Natural killer cell treated with Interleukin-12 subunit alpha and Interleukin-12 subunit beta and Interleukin-15 and Interleukin-18, amount 100 ng/mL, for 72 hours (primary cell): ENCODE measurements around the gene AQP10. TPM values are rescaled to one million over a fixed set of nuclear protein-coding genes. Genes with fewer than 3 reads are reported as not detected.
"Not testable (repeated sequence)": the region's sequence is repeated elsewhere in the genome, so short reads cannot be mapped to it uniquely, and the experiment has no call there.

Experiments used
- ATAC-seq, 2 donors: fragments of 150-1000 bp; cut with Tn5 transposase in 1 of 2; sonication (Bioruptor Pico), chemical (Tn5 transposase) in 1 of 2; 2 replicates each; pipeline ENCODE4 v1.10.0; 2021
- DNase-seq: peaks from one replicate; pipeline ENCODE4 v3.0.0; 2022; ENCODE audit warnings: low spot score
- H3K27ac Mint-ChIP-seq, 2 donors: 1 replicate in 1 of 2; 2 replicates in 1 of 2; pipeline ENCODE4 v1.8.0; 2022; ENCODE audit warnings: mixed read lengths in 2 of 2, mild to moderate bottlenecking in 1 of 2, moderate library complexity in 1 of 2
- H3K27me3 Mint-ChIP-seq, 2 donors: 1 replicate in 1 of 2; 2 replicates in 1 of 2; pipeline ENCODE4 v1.8.0; 2022; ENCODE audit warnings: mixed read lengths in 2 of 2
- H3K36me3 Mint-ChIP-seq: one replicate; pipeline ENCODE4 v1.8.0; 2022; ENCODE audit warnings: mixed read lengths
- H3K4me1 Mint-ChIP-seq, 2 donors: 1 replicate in 1 of 2; 2 replicates in 1 of 2; pipeline ENCODE4 v1.8.0; 2022; ENCODE audit warnings: low read depth in 2 of 2, mixed read lengths in 2 of 2, mild to moderate bottlenecking in 1 of 2
- H3K4me3 Mint-ChIP-seq: one replicate; pipeline ENCODE4 v1.8.0; 2022; ENCODE audit warnings: mixed read lengths
- H3K9me3 Mint-ChIP-seq: 2 replicates; pipeline ENCODE4 v1.8.0; 2022; ENCODE audit warnings: mixed read lengths
- total RNA-seq, 2 donors: library from RNA; stranded (reverse); gene quantifications; one replicate each; pipeline ENCODE4 v1.2.3, GENCODE V29; 2022

AQP10 gene
- total RNA-seq, 2 donors from 2014 or later = not detected

DNA sequence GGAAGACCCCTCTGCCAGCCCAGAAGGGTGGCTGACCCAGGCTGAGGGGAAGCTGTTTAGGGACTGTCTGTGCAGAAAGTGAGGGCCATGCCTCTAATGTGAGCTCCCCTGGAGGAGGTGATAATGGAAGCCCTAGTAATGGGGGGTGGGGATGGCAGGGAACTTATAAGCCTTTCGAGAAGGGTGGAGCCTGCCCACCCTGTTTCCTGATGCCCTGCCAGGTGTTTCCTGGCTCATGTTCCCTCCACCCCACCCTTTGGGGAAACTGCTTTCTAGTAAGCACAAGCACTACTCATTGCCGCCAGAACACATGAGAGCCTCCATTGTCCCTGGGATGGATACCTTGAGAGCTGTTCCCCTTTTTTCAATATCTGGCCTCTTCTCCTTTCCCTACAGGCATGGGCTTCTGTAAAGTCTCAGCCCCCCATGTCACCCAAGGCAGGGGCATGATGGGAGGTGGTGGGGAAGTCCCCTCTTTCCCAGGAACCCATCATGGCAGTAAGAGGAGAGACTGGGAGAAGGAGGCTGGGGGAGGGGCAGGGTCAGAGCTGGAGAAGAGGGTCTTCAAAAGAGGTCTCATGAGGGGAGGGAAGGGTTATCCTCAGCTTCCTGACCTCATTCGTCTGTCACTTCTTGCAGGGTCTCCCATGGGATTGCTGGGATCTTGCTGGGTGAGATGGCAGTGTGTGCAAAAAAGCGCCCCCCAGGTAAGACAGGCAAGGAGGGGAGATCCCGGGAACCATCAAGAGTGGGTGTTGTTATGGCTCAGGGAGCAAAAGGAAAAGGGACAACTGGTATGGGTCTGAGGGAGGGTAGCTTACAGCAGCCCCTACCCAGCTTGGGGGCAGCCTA lies 6.8 kb downstream of the AQP10 start:
- Mint-ChIP-seq H3K27ac (peak overlapping the region; percentile 42 to 68), H3K9me3 (no peaks in the 10 kb centered on the region), H3K4me3 (peak overlapping the region; percentile 82), H3K27me3 (peaks cover 0 to 2% of the 10 kb centered on the region in 2 donors), H3K4me1 (peaks cover 44 to 46% of the 10 kb centered on the region in 2 donors), H3K36me3 (peaks cover 8% of the 10 kb centered on the region)
- ATAC-seq (no peak), DNase-seq (no peak)

- Mint-ChIP-seq H3K27me3 (no peaks in the 10 kb centered on the region), H3K27ac (peak overlapping the region in 1 of 2 donors; percentile 23), H3K4me1 (peaks cover 44 to 46% of the 10 kb centered on the region in 2 donors), H3K4me3 (peak overlapping the region; percentile 82), H3K9me3 (no peaks in the 10 kb centered on the region), H3K36me3 (peaks cover 8% of the 10 kb centered on the region)
- ATAC-seq = peak; percentile 87 to 91
- DNase-seq = peak; percentile 95
Observed at GRCh38 chr1:154328318-154329151, 7.6 kb downstream of the AQP10 start.

DNA sequence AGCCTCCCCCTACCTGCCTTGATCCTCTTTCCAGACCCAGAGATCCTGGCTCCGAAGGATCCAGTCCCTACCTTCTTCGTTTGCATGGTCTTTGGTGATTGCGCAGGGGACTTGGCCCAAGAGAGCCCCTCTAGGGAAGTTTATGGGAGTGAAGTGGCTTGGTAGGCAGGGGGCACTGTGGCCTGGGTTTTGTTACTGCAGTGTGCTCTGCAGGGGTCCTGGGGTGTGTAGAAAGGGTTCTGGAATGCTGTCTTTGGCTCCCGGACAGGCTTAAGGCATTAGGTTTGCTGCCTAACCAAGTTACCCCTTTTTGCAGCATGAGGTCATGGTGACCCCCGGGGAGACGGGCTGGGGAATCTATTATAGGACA lies 8.2 kb downstream of the AQP10 start:
- Mint-ChIP-seq H3K9me3 (no peaks in the 10 kb centered on the region), H3K36me3 (peaks cover 8% of the 10 kb centered on the region), H3K4me1 (peaks cover 46 to 48% of the 10 kb centered on the region in 2 donors), H3K4me3 (peak overlapping the region; percentile 55), H3K27me3 (no peaks in the 10 kb centered on the region), H3K27ac (peak overlapping the region; percentile 56 to 77)
- ATAC-seq = no peak
- DNase-seq = no peak

GRCh38 chr1:154329551-154330131 lies 8.7 kb downstream of the AQP10 start:
- ATAC-seq (no peak), DNase-seq (no peak)
- H3K27ac Mint-ChIP-seq = peak overlapping the region; percentile 56 to 77
- peaks cover 8% of the 10 kb centered on the region for H3K36me3 Mint-ChIP-seq
- H3K4me1 Mint-ChIP-seq = peaks cover 48 to 50% of the 10 kb centered on the region in 2 donors
- H3K4me3 Mint-ChIP-seq = peak overlapping the region; percentile 55
- no peaks in the 10 kb centered on the region for H3K27me3 Mint-ChIP-seq
- no peaks in the 10 kb centered on the region for H3K9me3 Mint-ChIP-seq

DNA sequence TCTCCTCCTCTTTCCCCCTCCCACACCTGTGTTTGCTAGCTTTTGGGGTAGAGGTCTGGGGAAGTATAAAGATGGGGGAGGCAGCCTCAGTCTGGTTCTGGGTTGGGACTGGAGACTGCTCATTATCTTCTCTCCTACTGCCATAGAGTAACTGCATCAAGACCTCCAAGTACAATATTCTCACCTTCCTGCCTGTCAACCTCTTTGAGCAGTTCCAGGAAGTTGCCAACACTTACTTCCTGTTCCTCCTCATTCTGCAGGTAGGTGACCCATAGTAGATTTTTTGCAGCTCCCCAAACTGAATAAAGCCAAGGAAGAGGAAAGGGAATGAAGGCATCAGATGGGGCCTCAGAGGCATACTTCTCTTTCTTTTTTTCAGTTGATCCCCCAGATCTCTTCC lies 9.8 kb downstream of the AQP10 start:
- H3K4me1 Mint-ChIP-seq = peaks cover 52 to 57% of the 10 kb centered on the region in 2 donors
- no peak for DNase-seq
- peak overlapping the region; percentile 57 for H3K4me3 Mint-ChIP-seq
- no peak for ATAC-seq
- no peaks in the 10 kb centered on the region for H3K27me3 Mint-ChIP-seq
- peak overlapping the region; percentile 72 to 77 for H3K27ac Mint-ChIP-seq
- peaks cover 8% of the 10 kb centered on the region for H3K36me3 Mint-ChIP-seq
- H3K9me3 Mint-ChIP-seq = no peaks in the 10 kb centered on the region

- peak overlapping the region; percentile 34 to 71 for H3K27ac Mint-ChIP-seq
- H3K4me3 Mint-ChIP-seq = no peak overlapping the region
- no peak for DNase-seq
- peaks cover 13% of the 10 kb centered on the region for H3K36me3 Mint-ChIP-seq
- H3K4me1 Mint-ChIP-seq = peaks cover 41 to 46% of the 10 kb centered on the region in 2 donors
- ATAC-seq = no peak
- no peaks in the 10 kb centered on the region for H3K27me3 Mint-ChIP-seq
- no peaks in the 10 kb centered on the region for H3K9me3 Mint-ChIP-seq
Observed at GRCh38 chr1:154334079-154335024, 13.5 kb downstream of the AQP10 start.

DNA sequence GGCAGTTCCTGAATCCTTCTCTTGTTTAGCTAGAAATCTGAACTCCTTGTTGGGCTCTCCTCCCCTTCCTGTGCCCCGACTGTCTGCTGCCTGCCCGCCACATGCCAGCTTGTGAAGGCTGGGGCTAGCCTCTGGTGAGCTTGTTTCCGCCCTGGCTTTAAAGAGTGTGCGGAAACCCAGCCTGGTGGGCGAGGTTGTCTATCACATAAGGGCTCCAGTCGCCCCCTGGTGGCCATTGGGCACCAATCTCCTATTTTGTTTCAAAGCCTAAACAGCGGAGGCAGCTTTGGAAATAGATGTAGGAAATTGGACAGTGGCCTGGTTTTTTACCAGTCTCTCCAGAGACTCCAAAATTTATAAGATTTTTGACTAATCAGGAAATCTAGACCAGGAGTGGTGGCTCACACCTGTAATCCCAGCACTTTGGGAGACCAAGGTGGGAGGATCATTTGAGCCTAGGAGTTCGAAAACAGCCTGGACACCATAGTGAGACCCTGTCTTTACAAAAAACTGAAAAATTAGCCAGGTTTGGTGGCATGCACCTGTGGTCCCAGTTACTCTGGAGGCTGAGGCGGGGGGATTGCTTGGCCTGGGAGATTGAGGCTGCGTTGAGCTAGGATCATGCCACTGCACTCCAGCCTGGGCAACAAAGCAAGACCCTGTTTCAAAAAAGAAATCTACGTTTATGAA lies 14.3 kb downstream of the AQP10 start:
- no peak overlapping the region for H3K4me3 Mint-ChIP-seq
- H3K36me3 Mint-ChIP-seq = peaks cover 14% of the 10 kb centered on the region
- peaks cover 35 to 40% of the 10 kb centered on the region in 2 donors for H3K4me1 Mint-ChIP-seq
- ATAC-seq (peak; percentile 94 to 95), DNase-seq (peak; percentile 90)
- no peaks in the 10 kb centered on the region for H3K27me3 Mint-ChIP-seq
- H3K9me3 Mint-ChIP-seq = no peaks in the 10 kb centered on the region
- H3K27ac Mint-ChIP-seq = peak overlapping the region; percentile 34 to 71

- peak overlapping the region; percentile 50 to 53 for H3K27ac Mint-ChIP-seq
- H3K4me1 Mint-ChIP-seq = peaks cover 43% of the 10 kb centered on the region in 2 donors
- ATAC-seq = no peak
- peak overlapping the region; percentile 35 for H3K4me3 Mint-ChIP-seq
- peaks cover 13% of the 10 kb centered on the region for H3K36me3 Mint-ChIP-seq
- no peak for DNase-seq
- H3K27me3 Mint-ChIP-seq = no peaks in the 10 kb centered on the region
- H3K9me3 Mint-ChIP-seq = no peaks in the 10 kb centered on the region
Observed at GRCh38 chr1:154337253-154337894, 16.5 kb downstream of the AQP10 start.

- H3K9me3 Mint-ChIP-seq = no peaks in the 10 kb centered on the region
- peaks cover 56 to 58% of the 10 kb centered on the region in 2 donors for H3K4me1 Mint-ChIP-seq
- ATAC-seq (no peak), DNase-seq (no peak)
- no peak overlapping the region for H3K4me3 Mint-ChIP-seq
- no peaks in the 10 kb centered on the region for H3K27me3 Mint-ChIP-seq
- peaks cover 13% of the 10 kb centered on the region for H3K36me3 Mint-ChIP-seq
- peak overlapping the region in 1 of 2 donors; percentile 39 for H3K27ac Mint-ChIP-seq
Observed at GRCh38 chr1:154338875-154339274, 18.0 kb downstream of the AQP10 start.

GRCh38 chr1:154341366-154341765 lies 20.5 kb downstream of the AQP10 start:
- peak overlapping the region; percentile 4 for H3K4me3 Mint-ChIP-seq
- H3K9me3 Mint-ChIP-seq, H3K27me3 Mint-ChIP-seq, DNase-seq, ATAC-seq: not testable (repeated sequence)
- peaks cover 62 to 65% of the 10 kb centered on the region in 2 donors for H3K4me1 Mint-ChIP-seq
- peaks cover 13% of the 10 kb centered on the region for H3K36me3 Mint-ChIP-seq
- H3K27ac Mint-ChIP-seq = peak overlapping the region; percentile 70 to 94

DNA sequence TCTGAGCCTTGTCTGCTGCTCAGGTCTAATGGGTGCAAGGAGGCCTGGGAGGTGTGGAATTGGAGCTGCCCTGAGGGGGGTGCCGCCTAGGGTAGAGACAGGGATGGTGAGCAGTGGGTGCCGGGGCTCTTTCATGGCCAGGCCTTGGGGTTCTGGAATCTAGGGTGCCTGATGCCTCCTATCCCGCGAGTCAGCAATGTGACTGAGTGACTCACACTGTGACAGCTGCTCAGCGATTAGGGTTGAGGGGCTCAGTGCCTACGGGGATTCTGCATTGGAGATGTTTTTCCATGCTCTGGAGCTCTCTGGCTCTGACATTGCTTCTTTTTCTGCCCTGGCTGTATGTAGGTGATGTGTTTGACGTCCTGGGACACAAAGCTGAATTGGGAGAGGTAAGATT lies 21.2 kb downstream of the AQP10 start:
- peaks cover 63 to 69% of the 10 kb centered on the region in 2 donors for H3K4me1 Mint-ChIP-seq
- peak overlapping the region; percentile 70 to 94 for H3K27ac Mint-ChIP-seq
- no peak for ATAC-seq
- no peak for DNase-seq
- H3K36me3 Mint-ChIP-seq = peaks cover 15% of the 10 kb centered on the region
- H3K4me3 Mint-ChIP-seq = peak overlapping the region; percentile 61
- no peaks in the 10 kb centered on the region for H3K9me3 Mint-ChIP-seq
- no peaks in the 10 kb centered on the region for H3K27me3 Mint-ChIP-seq
